Ovary (tissue), 9 donors: ENCODE data around the gene PIK3R6. TPM values are rescaled to one million over a fixed set of nuclear protein-coding genes. Genes with fewer than 3 reads are reported as not detected.

Experiments
- DNase-seq, 5 donors: peaks; one replicate each; pipeline ENCODE4 v3.0.0-alpha.2; 2019 to 2020
- H3K27ac ChIP-seq, 2 donors: fragments of 200-600 bp; one replicate each; pipeline versions ENCODE4 v1.5.1 to v1.8.0; 2019 to 2022
- H3K27me3 ChIP-seq: fragments of 200-600 bp; one replicate; pipeline ENCODE4 v1.8.0; 2022
- H3K36me3 ChIP-seq: fragments of 200-600 bp; sonication (generic); one replicate; pipeline ENCODE4 v1.5.1; 2019
- H3K4me1 ChIP-seq: one replicate; pipeline ENCODE4 v1.8.1; 2013; ENCODE audit warnings: mild to moderate bottlenecking, moderate library complexity; ENCODE audit not compliant: insufficient read depth
- H3K4me3 ChIP-seq: fragments of 200-600 bp; sonication (generic); one replicate; pipeline ENCODE4 v1.5.1; 2017
- H3K9me3 ChIP-seq, 2 donors: fragments of 200-600 bp in 1 of 2; sonication (generic) in 1 of 2; one replicate each; pipeline versions ENCODE4 v1.5.1 to v1.8.1; 2013 to 2019; ENCODE audit warnings: mild to moderate bottlenecking in 1 of 2, moderate library complexity in 1 of 2
- CTCF ChIP-seq, 3 donors: fragments of 450-650 bp in 2 of 3; fragments of 200-600 bp in 1 of 3; IDR thresholded peaks; one replicate each; pipeline versions ENCODE4 v1.5.1 to v1.8.0; 2016 to 2022; ENCODE audit warnings: antibody characterized with exemption in 3 of 3, mild to moderate bottlenecking in 1 of 3
- EP300 ChIP-seq: sonication (generic); formaldehyde crosslinking; IDR thresholded peaks from one replicate; pipeline ENCODE4 v1.6.1; 2017; ENCODE audit warnings: antibody characterized with exemption
- POLR2A ChIP-seq: fragments of 450-650 bp; IDR thresholded peaks from one replicate; pipeline ENCODE4 v1.6.1; 2017; ENCODE audit warnings: antibody characterized with exemption, mild to moderate bottlenecking, moderate library complexity
- WGBS, 3 donors: extraction: QIAGEN DNeasy Blood & Tissue Kit in 1 of 3; methylation state at CpG; one replicate each; pipeline versions ENCODE4 v1.1.5 to v1.1.7; 2013 to 2017; 5-methylcytosine and 5-hydroxymethylcytosine counted together
- intact Hi-C, 4 donors: fragments of 100-400 bp; cut with DNase I; formaldehyde crosslinking; loops; one replicate each; pipeline versions ENCODE4 v1.11.0 to v1.15.1; 2022 to 2023
- polyA plus RNA-seq, 2 donors: library from polyadenylated mRNA; stranded (reverse); fragments of 200-250 nt in 1 of 2; fragments of 350-450 nt in 1 of 2; fragmentation: Illumina TruSeq in 1 of 2; extraction: RNeasy Lipid Tissue Mini Kit (QIAGEN cat#74804) in 1 of 2; gene quantifications; one replicate each; pipeline ENCODE4 v1.2.3, GENCODE V29; 2013 to 2014
- total RNA-seq, 7 donors: library from RNA; depleted of rRNA in 2 of 7; stranded (reverse); fragments of >200 nt in 2 of 7; fragmentation: NEBNext Ultra II Directional in 3 of 7; extraction: Animal tissue kit (Norgen Biotek cat#: 25700) in 3 of 7; gene quantifications; one replicate each; pipeline versions ENCODE4 v1.1.0 to v1.2.4, GENCODE V29; 2016 to 2023
- donor health status: DM: no; HTN: no; CAD: no; lungs with moderate emphysema.
- donor health status: DM: no; HTN: no; CAD: no.
- donor health status: Bipolar disorder and iron deficiency.
- donor health status: DM: yes; HTN: yes; CAD: no.
- donor health status: DM: no; HTN: no; CAD: no.
- donor health status: DM: yes; HTN: yes; CAD: no.

The PIK3R6 gene
- total and polyA plus RNA-seq, 9 donors, result 0.12 to 0.93 (median 0.23) TPM

- TF ChIP-seq CTCF (IDR thresholded peaks at IDR 0.05), result no peak
- no peak for TF ChIP-seq POLR2A
- no peak for TF ChIP-seq EP300
- Histone ChIP-seq H3K4me1 (no peaks in the 10 kb centered on the region), H3K27me3 (no peaks in the 10 kb centered on the region), H3K9me3 (no peaks in the 10 kb centered on the region), H3K4me3 (no peak overlapping the region), H3K36me3 (no peaks in the 10 kb centered on the region), H3K27ac (no peak overlapping the region)
- WGBS, 3 donors, result 63 to 66% (median 64%) methylated on average over 2 of the region's 2 CpGs
- no peak for DNase-seq
- intact Hi-C loops, result no loop called here
Observed at GRCh38 chr17:8793649-8794048, 73.8 kb downstream of the PIK3R6 start.

- no peak for DNase-seq
- Histone ChIP-seq H3K36me3 (no peaks in the 10 kb centered on the region), H3K4me1 (no peaks in the 10 kb centered on the region), H3K9me3 (no peaks in the 10 kb centered on the region), H3K27ac (no peak overlapping the region), H3K4me3 (no peak overlapping the region), H3K27me3 (no peaks in the 10 kb centered on the region)
- TF ChIP-seq CTCF (IDR thresholded peaks at IDR 0.05) (no peak), POLR2A (no peak), EP300 (no peak)
- WGBS, 3 donors, result 62 to 80% (median 71%) methylated on average over 6 of the region's 6 CpGs
- intact Hi-C loops, result no loop called here
Observed at GRCh38 chr17:8792646-8793045, 74.8 kb downstream of the PIK3R6 start.

- H3K27me3 ChIP-seq, result no peaks in the 10 kb centered on the region
- H3K4me1 ChIP-seq, result no peaks in the 10 kb centered on the region
- TF ChIP-seq CTCF (IDR thresholded peaks at IDR 0.05) (no peak), POLR2A (no peak), EP300 (no peak)
- H3K27ac ChIP-seq, result no peak overlapping the region
- DNase-seq, result no peak
- H3K4me3 ChIP-seq, result no peak overlapping the region
- H3K36me3 ChIP-seq, result no peaks in the 10 kb centered on the region
- H3K9me3 ChIP-seq, result no peaks in the 10 kb centered on the region
- intact Hi-C loops, result no loop called here
- WGBS, 3 donors, result 48 to 56% (median 54%) methylated on average over 2 of the region's 2 CpGs
Observed at GRCh38 chr17:8791910-8792270, 75.6 kb downstream of the PIK3R6 start.

GRCh38 chr17:8791248-8791909, 76.1 kb downstream of the PIK3R6 start:
- intact Hi-C loops, result no loop called here
- DNase-seq, result no peak
- H3K4me3 ChIP-seq, result no peak overlapping the region
- H3K4me1 ChIP-seq, result no peaks in the 10 kb centered on the region
- no peaks in the 10 kb centered on the region for H3K9me3 ChIP-seq
- H3K27ac ChIP-seq, result no peak overlapping the region
- H3K27me3 ChIP-seq, result no peaks in the 10 kb centered on the region
- WGBS, 3 donors, result 71 to 89% (median 88%) methylated on average over 4 of the region's 4 CpGs
- no peaks in the 10 kb centered on the region for H3K36me3 ChIP-seq
- TF ChIP-seq EP300 (no peak), CTCF (IDR thresholded peaks at IDR 0.05) (no peak), POLR2A (no peak)
